HepG2 (cell line): ENCODE results near the gene APBB3. TPM values are rescaled to one million over a fixed set of nuclear protein-coding genes. Genes with fewer than 3 reads are reported as not detected.

Source experiments
- ATF1 ChIP-seq: IDR thresholded peaks from 2 replicates; pipeline ENCODE4 v1.6.1; 2016; ENCODE audit warnings: mild to moderate bottlenecking, control low read depth
- EED ChIP-seq: sonication (generic); formaldehyde crosslinking; IDR thresholded peaks from 2 replicates; pipeline ENCODE4 v1.5.0; 2020; ENCODE audit warnings: mild to moderate bottlenecking, missing genetic modification reagents
- ERF ChIP-seq: IDR thresholded peaks from 2 replicates; pipeline ENCODE4 v1.6.1; 2018; ENCODE audit warnings: missing biosample characterization, missing genetic modification reagents
- KLF16 ChIP-seq, 2 experiments: sonication (generic) in 1 of 2; formaldehyde crosslinking in 1 of 2; IDR thresholded peaks; 2 replicates each; pipeline versions ENCODE4 v1.6.1 to v1.8.0; 2016 to 2023; ENCODE audit warnings: missing genetic modification reagents in 2 of 2, missing compliant biosample characterization in 1 of 2
- MATR3 ChIP-seq: sonication (generic); formaldehyde crosslinking; IDR thresholded peaks from 2 replicates; pipeline ENCODE4 v1.4.0; 2020; ENCODE audit warnings: missing genetic modification reagents
- MTERF4 ChIP-seq: sonication (generic); formaldehyde crosslinking; IDR thresholded peaks from 2 replicates; pipeline ENCODE4 v1.8.0; 2023; ENCODE audit warnings: mild to moderate bottlenecking, missing genetic modification reagents
- MXD1 ChIP-seq: sonication (generic); formaldehyde crosslinking; IDR thresholded peaks from 2 replicates; pipeline ENCODE4 v1.4.0; 2020; ENCODE audit warnings: mild to moderate bottlenecking, missing genetic modification reagents
- NAIF1 ChIP-seq: sonication (generic); formaldehyde crosslinking; IDR thresholded peaks from 2 replicates; pipeline ENCODE4 v1.5.0; 2020; ENCODE audit warnings: mild to moderate bottlenecking, missing genetic modification reagents, borderline replicate concordance
- RELA ChIP-seq: sonication (generic); formaldehyde crosslinking; IDR thresholded peaks from 2 replicates; pipeline ENCODE4 v1.4.0; 2020; ENCODE audit warnings: missing genetic modification reagents
- SIX4 ChIP-seq: sonication (generic); formaldehyde crosslinking; IDR thresholded peaks from 2 replicates; pipeline ENCODE4 v1.4.0; 2020; ENCODE audit warnings: missing genetic modification reagents
- SP5 ChIP-seq: IDR thresholded peaks from 2 replicates; pipeline ENCODE4 v1.6.1; 2016; ENCODE audit warnings: low read depth, borderline replicate concordance
- USF2 ChIP-seq, 2 experiments: sonication (generic) in 1 of 2; formaldehyde crosslinking in 1 of 2; IDR thresholded peaks; 2 replicates each; pipeline versions ENCODE4 v1.5.1 to v1.6.1; 2011 to 2020; ENCODE audit warnings: borderline replicate concordance in 1 of 2, low read depth in 1 of 2, low read length in 1 of 2, mild to moderate bottlenecking in 1 of 2, missing genetic modification reagents in 1 of 2, moderate library complexity in 1 of 2
- ZBTB25 ChIP-seq: IDR thresholded peaks from 2 replicates; pipeline ENCODE4 v1.6.1; 2018; ENCODE audit warnings: missing genetic modification reagents
- ZFP36 ChIP-seq: fragments of 150-350 bp; IDR thresholded peaks from 2 replicates; pipeline ENCODE4 v1.6.1; 2018; ENCODE audit warnings: borderline replicate concordance, low read length, low read depth; ENCODE audit not compliant: partially characterized antibody
- ZFP37 ChIP-seq: sonication (generic); formaldehyde crosslinking; IDR thresholded peaks from 2 replicates; pipeline ENCODE4 v1.4.0; 2020; ENCODE audit warnings: missing genetic modification reagents, borderline replicate concordance
- ZNF503 ChIP-seq: sonication (generic); formaldehyde crosslinking; IDR thresholded peaks from 2 replicates; pipeline ENCODE4 v1.4.0; 2020; ENCODE audit warnings: missing genetic modification reagents
- ZNF550 ChIP-seq: sonication (generic); formaldehyde crosslinking; IDR thresholded peaks from 2 replicates; pipeline ENCODE4 v1.4.0; 2020; ENCODE audit warnings: mild to moderate bottlenecking, missing genetic modification reagents, borderline replicate concordance
- ZNF570 ChIP-seq: sonication (generic); formaldehyde crosslinking; IDR thresholded peaks from 2 replicates; pipeline ENCODE4 v1.4.0; 2020; ENCODE audit warnings: mild to moderate bottlenecking, missing genetic modification reagents, borderline replicate concordance
- ZNF607 ChIP-seq: sonication (generic); formaldehyde crosslinking; IDR thresholded peaks from 2 replicates; pipeline ENCODE4 v1.5.1; 2020; ENCODE audit warnings: missing genetic modification reagents, mild to moderate bottlenecking, borderline replicate concordance
- ZNF704 ChIP-seq: sonication (generic); formaldehyde crosslinking; IDR thresholded peaks from 2 replicates; pipeline ENCODE4 v1.8.1; 2023; ENCODE audit warnings: mild to moderate bottlenecking, inconsistent platforms, moderate library complexity, missing genetic modification reagents, borderline replicate concordance
- ZNF850 ChIP-seq: sonication (generic); formaldehyde crosslinking; conservative IDR thresholded peaks from 2 replicates; pipeline ENCODE4 v1.9.0; 2021; ENCODE audit warnings: mild to moderate bottlenecking, missing genetic modification reagents
- polyA plus RNA-seq, 8 experiments: library from polyadenylated mRNA; depleted of rRNA in 3 of 8; stranded (reverse) in 7 of 8; unstranded in 1 of 8; fragments of >200 nt; fragmentation: Illumina TruSeq in 4 of 8; extraction: Trizol in 4 of 8; gene quantifications; 2 replicates each; pipeline versions ENCODE4 v1.2.1 to v1.2.3, GENCODE V29; 2011 to 2016; ENCODE audit warnings: low read depth in 4 of 8, missing spikeins in 1 of 8, mixed read lengths in 1 of 8; ENCODE audit not compliant: insufficient read depth in 1 of 8
- total RNA-seq, 5 experiments: library from RNA; depleted of rRNA; stranded (reverse); fragments of >200 nt; fragmentation: Illumina TruSeq; extraction: Trizol; gene quantifications; 2 replicates each; pipeline ENCODE4 v1.2.3, GENCODE V29; 2016; ENCODE audit warnings: low read depth in 1 of 5

Gene APBB3
- total and polyA plus RNA-seq, 2 of the 13 experiments (the other 11 are each of a cell fraction or from before 2014, with no cell fraction given) = 0.38 to 0.78 TPM

GRCh38 chr5:140557136-140557805, 7.1 kb downstream of the APBB3 start, which contains the start of gene SRA1 (continued):
- TF ChIP-seq MXD1 (CRISPR knock-in tag) = peak; percentile 60; the same call in 1 of the 2 replicates
- TF ChIP-seq SP5 (CRISPR knock-in tag) = no peak
- TF ChIP-seq ZFP37 (CRISPR knock-in tag) = 0 out of 2 replicates have a peak, but pooled peaks have one; percentile 60
- peak; percentile 67 for TF ChIP-seq EED (CRISPR knock-in tag)
- no peak for TF ChIP-seq USF2 (IDR thresholded peaks at IDR 0.05; ENCODE audit: low read depth, low read length)
- TF ChIP-seq USF2 (CRISPR knock-in tag; IDR thresholded peaks at IDR 0.05; ENCODE audit: borderline replicate concordance) = no peak
- peak; percentile 89 for TF ChIP-seq ATF1 (CRISPR knock-in tag)
- no peak for TF ChIP-seq ZNF704 (CRISPR knock-in tag)
- TF ChIP-seq ZNF607 (CRISPR knock-in tag) = peak; percentile 91
- peak; percentile 73; the same call in 1 of the 2 replicates for TF ChIP-seq RELA
- no peak for TF ChIP-seq ZNF850 (CRISPR knock-in tag)
- no peak for TF ChIP-seq MATR3 (CRISPR knock-in tag)
- no peak for TF ChIP-seq ZNF570 (CRISPR knock-in tag)
- TF ChIP-seq ZNF550 (CRISPR knock-in tag) = no peak
- TF ChIP-seq ZBTB25 (CRISPR knock-in tag) = peak; percentile 69
- TF ChIP-seq SIX4 = no peak
- peak in 1 of 2 experiments; percentile 30; a peak in 1 of 4 replicates for TF ChIP-seq KLF16 (CRISPR knock-in tag; IDR thresholded peaks at IDR 0.05)
- TF ChIP-seq ZNF503 (CRISPR knock-in tag) = 0 out of 2 replicates have a peak, but pooled peaks have one; percentile 22
- peak; percentile 94 for TF ChIP-seq ERF (CRISPR knock-in tag)
- TF ChIP-seq ZFP36 = no peak
- peak; percentile 66; the same call in 1 of the 2 replicates for TF ChIP-seq NAIF1 (CRISPR knock-in tag)
- TF ChIP-seq MTERF4 (CRISPR knock-in tag) = 0 out of 2 replicates have a peak, but pooled peaks have one; percentile 15
